ENCODE measurements around the gene DKK3. TPM values are rescaled to one million over a fixed set of nuclear protein-coding genes. Genes with fewer than 3 reads are reported as not detected.

Gene DKK3
- total and polyA plus RNA-seq, 2 of the 13 experiments (the other 11 are each of a cell fraction or from before 2014, with no cell fraction given) = 0.09 to 0.67 TPM

DNA sequence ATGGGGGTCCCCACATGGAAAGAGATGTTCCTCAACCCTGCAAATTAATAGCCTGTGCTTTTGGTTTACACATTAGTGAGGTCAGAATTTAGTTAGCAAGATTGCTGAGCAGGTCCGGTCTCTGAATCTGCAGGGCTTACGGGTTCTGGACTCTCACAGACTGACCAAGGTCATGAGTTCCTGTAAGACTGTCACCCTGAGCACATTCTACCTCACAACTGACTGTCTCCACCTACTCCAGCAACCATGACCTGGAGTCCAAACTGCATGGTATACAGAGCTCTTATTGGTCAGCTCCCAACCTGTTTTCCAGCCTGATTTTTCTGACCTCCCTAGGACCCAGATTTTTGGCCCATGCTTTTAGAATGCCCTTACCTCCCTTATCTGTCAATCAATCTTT is 28.2 kb downstream of the DKK3 start:
- Histone ChIP-seq H3K4me2 (ENCODE audit: low read depth, low read length) (no peak overlapping the region), H3K27me3 (ENCODE audit: control insufficient read depth in 1 of 2, insufficient read depth in 2 of 2, low read length in 2 of 2) (peaks cover 5 to 29% of the 10 kb centered on the region in 2 experiments; a peak in 3 of 5 replicates), H3K79me2 (ENCODE audit: insufficient read depth, low read length) (no peaks in the 10 kb centered on the region), H2AFZ (ENCODE audit: low read length) (no peak overlapping the region), H3K36me3 (replicated peaks in 1 of 2; ENCODE audit: control insufficient read depth in 1 of 2, insufficient read depth in 2 of 2, low read length in 2 of 2) (no peaks in the 10 kb centered on the region), H3K4me3 (replicated peaks in 1 of 3; ENCODE audit: insufficient read depth in 1 of 3, low read depth in 2 of 3, low read length in 3 of 3) (no peak overlapping the region), H3K4me1 (ENCODE audit: insufficient read depth, low read length) (peaks cover 9% of the 10 kb centered on the region; the same call in 1 of the 2 replicates), H3K9ac (ENCODE audit: insufficient read depth, low read depth, low read length) (no peak overlapping the region), H3K27ac (ENCODE audit: extremely low read length, insufficient read depth, low read length) (no peak overlapping the region), H3K9me3 (ENCODE audit: low read length) (no peaks in the 10 kb centered on the region), H4K20me1 (ENCODE audit: insufficient read depth, low read length) (no peaks in the 10 kb centered on the region)
- in situ Hi-C loops (cut with HindIII; ENCODE audit: extremely low pct_ligation_motif_present, low pct_unique_long_range_greater_than_20kb) (no loop called here), intact Hi-C loops (cut with micrococcal nuclease; ENCODE audit: unreplicated experiment) (no loop called here)
- no peak for DNase-seq (ENCODE audit: low spot score)
- no peak for ATAC-seq
- ChIA-PET CTCF (ENCODE audit: low intra/inter-chr PET ratio, low total read pairs) (no interaction called here), POLR2A (no interaction called here)
- no peak for TF ChIP-seq ZBTB38 (CRISPR knock-in tag; IDR thresholded peaks at IDR 0.05)
- TF ChIP-seq, protein P1, sequence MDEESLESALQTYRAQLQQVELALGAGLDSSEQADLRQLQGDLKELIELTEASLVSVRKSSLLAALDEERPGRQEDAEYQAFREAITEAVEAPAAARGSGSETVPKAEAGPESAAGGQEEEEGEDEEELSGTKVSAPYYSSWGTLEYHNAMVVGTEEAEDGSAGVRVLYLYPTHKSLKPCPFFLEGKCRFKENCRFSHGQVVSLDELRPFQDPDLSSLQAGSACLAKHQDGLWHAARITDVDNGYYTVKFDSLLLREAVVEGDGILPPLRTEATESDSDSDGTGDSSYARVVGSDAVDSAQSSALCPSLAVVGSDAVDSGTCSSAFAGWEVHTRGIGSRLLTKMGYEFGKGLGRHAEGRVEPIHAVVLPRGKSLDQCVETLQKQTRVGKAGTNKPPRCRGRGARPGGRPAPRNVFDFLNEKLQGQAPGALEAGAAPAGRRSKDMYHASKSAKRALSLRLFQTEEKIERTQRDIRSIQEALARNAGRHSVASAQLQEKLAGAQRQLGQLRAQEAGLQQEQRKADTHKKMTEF (CRISPR knock-in tag; IDR thresholded peaks at IDR 0.05) = no peak
- TF ChIP-seq, protein P2, sequence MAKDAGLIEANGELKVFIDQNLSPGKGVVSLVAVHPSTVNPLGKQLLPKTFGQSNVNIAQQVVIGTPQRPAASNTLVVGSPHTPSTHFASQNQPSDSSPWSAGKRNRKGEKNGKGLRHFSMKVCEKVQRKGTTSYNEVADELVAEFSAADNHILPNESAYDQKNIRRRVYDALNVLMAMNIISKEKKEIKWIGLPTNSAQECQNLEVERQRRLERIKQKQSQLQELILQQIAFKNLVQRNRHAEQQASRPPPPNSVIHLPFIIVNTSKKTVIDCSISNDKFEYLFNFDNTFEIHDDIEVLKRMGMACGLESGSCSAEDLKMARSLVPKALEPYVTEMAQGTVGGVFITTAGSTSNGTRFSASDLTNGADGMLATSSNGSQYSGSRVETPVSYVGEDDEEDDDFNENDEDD (CRISPR knock-in tag; IDR thresholded peaks at IDR 0.05; ENCODE audit: borderline replicate concordance) = no peak
- TF ChIP-seq ASH2L (IDR thresholded peaks at IDR 0.05; ENCODE audit: insufficient read length, low read depth, low read length) = no peak
- TF ChIP-seq MEF2D (CRISPR knock-in tag; IDR thresholded peaks at IDR 0.05) = no peak
- TF ChIP-seq ZBTB42 (CRISPR knock-in tag; IDR thresholded peaks at IDR 0.05) = no peak
- TF ChIP-seq, protein P3, sequence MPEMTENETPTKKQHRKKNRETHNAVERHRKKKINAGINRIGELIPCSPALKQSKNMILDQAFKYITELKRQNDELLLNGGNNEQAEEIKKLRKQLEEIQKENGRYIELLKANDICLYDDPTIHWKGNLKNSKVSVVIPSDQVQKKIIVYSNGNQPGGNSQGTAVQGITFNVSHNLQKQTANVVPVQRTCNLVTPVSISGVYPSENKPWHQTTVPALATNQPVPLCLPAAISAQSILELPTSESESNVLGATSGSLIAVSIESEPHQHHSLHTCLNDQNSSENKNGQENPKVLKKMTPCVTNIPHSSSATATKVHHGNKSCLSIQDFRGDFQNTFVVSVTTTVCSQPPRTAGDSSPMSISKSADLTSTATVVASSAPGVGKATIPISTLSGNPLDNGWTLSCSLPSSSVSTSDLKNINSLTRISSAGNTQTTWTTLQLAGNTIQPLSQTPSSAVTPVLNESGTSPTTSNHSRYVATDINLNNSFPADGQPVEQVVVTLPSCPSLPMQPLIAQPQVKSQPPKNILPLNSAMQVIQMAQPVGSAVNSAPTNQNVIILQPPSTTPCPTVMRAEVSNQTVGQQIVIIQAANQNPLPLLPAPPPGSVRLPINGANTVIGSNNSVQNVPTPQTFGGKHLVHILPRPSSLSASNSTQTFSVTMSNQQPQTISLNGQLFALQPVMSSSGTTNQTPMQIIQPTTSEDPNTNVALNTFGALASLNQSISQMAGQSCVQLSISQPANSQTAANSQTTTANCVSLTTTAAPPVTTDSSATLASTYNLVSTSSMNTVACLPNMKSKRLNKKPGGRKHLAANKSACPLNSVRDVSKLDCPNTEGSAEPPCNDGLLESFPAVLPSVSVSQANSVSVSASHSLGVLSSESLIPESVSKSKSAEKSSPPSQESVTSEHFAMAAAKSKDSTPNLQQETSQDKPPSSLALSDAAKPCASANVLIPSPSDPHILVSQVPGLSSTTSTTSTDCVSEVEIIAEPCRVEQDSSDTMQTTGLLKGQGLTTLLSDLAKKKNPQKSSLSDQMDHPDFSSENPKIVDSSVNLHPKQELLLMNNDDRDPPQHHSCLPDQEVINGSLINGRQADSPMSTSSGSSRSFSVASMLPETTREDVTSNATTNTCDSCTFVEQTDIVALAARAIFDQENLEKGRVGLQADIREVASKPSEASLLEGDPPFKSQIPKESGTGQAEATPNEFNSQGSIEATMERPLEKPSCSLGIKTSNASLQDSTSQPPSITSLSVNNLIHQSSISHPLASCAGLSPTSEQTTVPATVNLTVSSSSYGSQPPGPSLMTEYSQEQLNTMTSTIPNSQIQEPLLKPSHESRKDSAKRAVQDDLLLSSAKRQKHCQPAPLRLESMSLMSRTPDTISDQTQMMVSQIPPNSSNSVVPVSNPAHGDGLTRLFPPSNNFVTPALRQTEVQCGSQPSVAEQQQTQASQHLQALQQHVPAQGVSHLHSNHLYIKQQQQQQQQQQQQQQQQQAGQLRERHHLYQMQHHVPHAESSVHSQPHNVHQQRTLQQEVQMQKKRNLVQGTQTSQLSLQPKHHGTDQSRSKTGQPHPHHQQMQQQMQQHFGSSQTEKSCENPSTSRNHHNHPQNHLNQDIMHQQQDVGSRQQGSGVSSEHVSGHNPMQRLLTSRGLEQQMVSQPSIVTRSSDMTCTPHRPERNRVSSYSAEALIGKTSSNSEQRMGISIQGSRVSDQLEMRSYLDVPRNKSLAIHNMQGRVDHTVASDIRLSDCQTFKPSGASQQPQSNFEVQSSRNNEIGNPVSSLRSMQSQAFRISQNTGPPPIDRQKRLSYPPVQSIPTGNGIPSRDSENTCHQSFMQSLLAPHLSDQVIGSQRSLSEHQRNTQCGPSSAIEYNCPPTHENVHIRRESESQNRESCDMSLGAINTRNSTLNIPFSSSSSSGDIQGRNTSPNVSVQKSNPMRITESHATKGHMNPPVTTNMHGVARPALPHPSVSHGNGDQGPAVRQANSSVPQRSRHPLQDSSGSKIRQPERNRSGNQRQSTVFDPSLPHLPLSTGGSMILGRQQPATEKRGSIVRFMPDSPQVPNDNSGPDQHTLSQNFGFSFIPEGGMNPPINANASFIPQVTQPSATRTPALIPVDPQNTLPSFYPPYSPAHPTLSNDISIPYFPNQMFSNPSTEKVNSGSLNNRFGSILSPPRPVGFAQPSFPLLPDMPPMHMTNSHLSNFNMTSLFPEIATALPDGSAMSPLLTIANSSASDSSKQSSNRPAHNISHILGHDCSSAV (CRISPR knock-in tag; IDR thresholded peaks at IDR 0.05; ENCODE audit: borderline replicate concordance) = no peak
- TF ChIP-seq, protein P4, sequence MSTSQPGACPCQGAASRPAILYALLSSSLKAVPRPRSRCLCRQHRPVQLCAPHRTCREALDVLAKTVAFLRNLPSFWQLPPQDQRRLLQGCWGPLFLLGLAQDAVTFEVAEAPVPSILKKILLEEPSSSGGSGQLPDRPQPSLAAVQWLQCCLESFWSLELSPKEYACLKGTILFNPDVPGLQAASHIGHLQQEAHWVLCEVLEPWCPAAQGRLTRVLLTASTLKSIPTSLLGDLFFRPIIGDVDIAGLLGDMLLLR (CRISPR knock-in tag; IDR thresholded peaks at IDR 0.05) = no peak
- TF ChIP-seq, protein P5, sequence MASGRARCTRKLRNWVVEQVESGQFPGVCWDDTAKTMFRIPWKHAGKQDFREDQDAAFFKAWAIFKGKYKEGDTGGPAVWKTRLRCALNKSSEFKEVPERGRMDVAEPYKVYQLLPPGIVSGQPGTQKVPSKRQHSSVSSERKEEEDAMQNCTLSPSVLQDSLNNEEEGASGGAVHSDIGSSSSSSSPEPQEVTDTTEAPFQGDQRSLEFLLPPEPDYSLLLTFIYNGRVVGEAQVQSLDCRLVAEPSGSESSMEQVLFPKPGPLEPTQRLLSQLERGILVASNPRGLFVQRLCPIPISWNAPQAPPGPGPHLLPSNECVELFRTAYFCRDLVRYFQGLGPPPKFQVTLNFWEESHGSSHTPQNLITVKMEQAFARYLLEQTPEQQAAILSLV (CRISPR knock-in tag; IDR thresholded peaks at IDR 0.05; ENCODE audit: borderline replicate concordance) = no peak
- no peak for TF ChIP-seq FOXP1 (IDR thresholded peaks at IDR 0.05)
- TF ChIP-seq FOXP1 (CRISPR knock-in tag; IDR thresholded peaks at IDR 0.05) = no peak
- TF ChIP-seq RBFOX2 (IDR thresholded peaks at IDR 0.05; ENCODE audit: low read depth, low read length) = no peak
- WGBS (ENCODE audit: low lambda C conversion rate) = 23% methylated on average over 2 of the region's 2 CpGs
- no TSS peak for BruUV-seq (replicated peaks)
- FAIRE-seq = no peak

Measured in HepG2 (cell line).